ENCODE results near the gene IDS.

IDS gene

DNA sequence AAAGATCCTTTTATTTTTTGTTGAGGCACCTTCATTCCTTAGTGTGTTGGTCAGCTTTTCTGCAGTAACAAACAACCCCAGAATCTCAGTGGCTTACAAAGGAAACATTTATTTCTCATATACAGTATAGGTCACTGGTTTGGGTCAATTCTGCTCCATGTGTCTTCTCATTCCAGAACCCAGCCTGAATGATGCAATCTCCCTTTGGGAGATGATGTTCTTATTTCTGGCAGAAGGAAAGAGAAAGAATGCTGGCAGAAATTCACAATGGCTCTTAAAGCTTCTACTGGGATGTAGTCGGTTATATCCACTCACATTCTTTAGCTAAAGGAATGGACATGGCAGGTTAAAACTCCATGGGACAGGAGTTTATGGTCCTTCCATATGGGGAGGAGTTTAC lies 42.3 kb downstream of the IDS start:
- Mint-ChIP-seq H3K27me3 (peaks cover 31% of the 10 kb centered on the region), H3K36me3 (ENCODE audit: insufficient read depth) (no peaks in the 10 kb centered on the region), H3K4me1 (no peaks in the 10 kb centered on the region), H3K4me3 (no peak overlapping the region), H3K27ac (ENCODE audit: low read depth) (no peak overlapping the region), H3K9me3 (no peaks in the 10 kb centered on the region)
- no peak for DNase-seq (ENCODE audit: low spot score in 2 of 2)
- ATAC-seq (replicated peaks; ENCODE audit: extremely low read depth, poor library complexity, severe bottlenecking), result no peak

DNA sequence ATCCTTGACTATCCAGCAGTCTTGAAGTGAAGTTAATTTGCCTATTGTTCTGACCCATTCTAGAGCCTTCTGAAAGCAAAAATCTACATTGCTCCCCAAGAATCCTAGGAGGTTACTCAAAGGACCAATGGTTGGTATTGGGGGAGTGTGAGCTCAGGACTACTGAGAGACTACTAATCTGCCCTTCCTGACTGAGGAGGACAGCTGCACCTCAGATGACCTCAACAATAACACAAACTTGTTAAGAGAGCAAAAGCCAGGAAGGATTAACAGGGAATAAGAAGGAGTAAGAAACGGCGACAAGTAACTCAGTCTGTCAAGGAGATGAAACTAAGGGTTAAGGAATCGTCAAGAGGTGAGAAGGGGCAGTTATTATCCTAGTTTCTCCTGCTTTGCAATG lies 43.4 kb downstream of the IDS start:
- Mint-ChIP-seq H3K27me3 (peaks cover 31% of the 10 kb centered on the region), H3K4me3 (no peak overlapping the region)
- no peak for DNase-seq (ENCODE audit: low spot score in 2 of 2)

DNA sequence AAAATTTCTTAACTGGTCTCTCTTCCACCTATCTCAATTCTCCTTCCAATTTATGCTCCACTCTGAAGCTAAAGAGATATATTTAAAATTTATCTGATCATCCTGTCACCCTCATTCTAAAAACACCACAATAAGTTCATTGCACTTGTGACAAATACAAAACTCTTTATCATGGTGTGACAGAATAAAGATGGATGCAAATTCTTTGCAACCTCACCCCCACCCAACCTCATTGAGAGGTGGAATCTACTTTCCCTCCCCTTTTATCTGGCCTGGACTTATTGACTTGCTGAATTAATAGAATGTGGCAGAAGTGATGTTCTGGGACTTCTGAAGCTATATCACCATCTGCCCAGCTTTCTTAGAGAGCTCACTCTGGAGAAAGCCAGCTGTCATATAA lies 46.5 kb downstream of the IDS start:
- H3K4me1 Mint-ChIP-seq, result no peaks in the 10 kb centered on the region
- H3K9me3 Mint-ChIP-seq, result no peaks in the 10 kb centered on the region
- peaks cover 31% of the 10 kb centered on the region for H3K27me3 Mint-ChIP-seq
- DNase-seq (ENCODE audit: low spot score in 2 of 2) (no peak), ATAC-seq (replicated peaks; ENCODE audit: extremely low read depth, poor library complexity, severe bottlenecking) (no peak)
- H3K36me3 Mint-ChIP-seq (ENCODE audit: insufficient read depth), result no peaks in the 10 kb centered on the region
- H3K27ac Mint-ChIP-seq (ENCODE audit: low read depth), result no peak overlapping the region
- no peak overlapping the region for H3K4me3 Mint-ChIP-seq

More for the DNA sequence above, 43.4 kb downstream of the IDS start:
- Mint-ChIP-seq H3K4me1 (no peaks in the 10 kb centered on the region), H3K36me3 (ENCODE audit: insufficient read depth) (no peaks in the 10 kb centered on the region), H3K9me3 (no peaks in the 10 kb centered on the region), H3K27ac (ENCODE audit: low read depth) (no peak overlapping the region)
- ATAC-seq (replicated peaks; ENCODE audit: extremely low read depth, poor library complexity, severe bottlenecking), result no peak

DNA sequence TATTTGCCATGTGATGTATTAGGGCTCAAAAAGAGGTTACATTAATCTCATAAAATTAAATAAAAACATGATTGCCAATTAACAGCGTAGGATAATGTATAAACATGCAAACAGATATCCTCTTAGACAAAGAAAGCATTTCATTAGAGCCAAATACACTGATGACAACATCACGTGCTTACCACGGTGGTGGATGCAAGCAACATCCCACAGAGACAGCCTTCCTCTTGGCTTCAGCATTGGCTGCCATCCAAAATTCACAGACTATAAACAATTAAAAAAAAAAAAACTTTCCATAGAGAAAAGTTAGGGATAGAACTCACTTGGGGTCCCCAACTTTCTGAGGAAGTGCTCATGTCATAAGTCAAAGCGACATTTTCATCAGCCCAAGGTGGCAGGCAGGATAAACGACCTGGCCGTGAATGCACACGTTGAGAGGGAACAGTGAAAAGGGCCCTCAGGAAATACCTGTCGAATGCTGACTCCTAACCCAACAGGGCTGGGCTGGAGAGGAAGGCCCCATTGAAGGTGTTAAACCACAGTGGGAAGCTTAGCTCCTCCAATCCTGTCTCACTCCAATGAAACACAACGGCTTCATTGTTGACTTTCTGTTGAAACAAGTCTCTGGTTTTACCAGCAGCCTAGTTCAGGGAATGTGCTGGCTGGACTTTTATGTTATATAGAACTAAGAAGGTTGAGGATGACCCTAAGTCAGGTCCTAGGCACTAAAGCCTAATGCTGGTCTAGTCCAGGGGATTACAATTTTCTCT lies 48.4 kb downstream of the IDS start:
- no peaks in the 10 kb centered on the region for H3K9me3 Mint-ChIP-seq
- no peak for ATAC-seq (replicated peaks; ENCODE audit: extremely low read depth, poor library complexity, severe bottlenecking)
- H3K36me3 Mint-ChIP-seq (ENCODE audit: insufficient read depth), result no peaks in the 10 kb centered on the region
- peaks cover 31% of the 10 kb centered on the region for H3K27me3 Mint-ChIP-seq
- H3K4me1 Mint-ChIP-seq, result no peaks in the 10 kb centered on the region
- no peak overlapping the region for H3K27ac Mint-ChIP-seq (ENCODE audit: low read depth)
- no peak overlapping the region for H3K4me3 Mint-ChIP-seq
- no peak for DNase-seq (ENCODE audit: low spot score in 2 of 2)

DNA sequence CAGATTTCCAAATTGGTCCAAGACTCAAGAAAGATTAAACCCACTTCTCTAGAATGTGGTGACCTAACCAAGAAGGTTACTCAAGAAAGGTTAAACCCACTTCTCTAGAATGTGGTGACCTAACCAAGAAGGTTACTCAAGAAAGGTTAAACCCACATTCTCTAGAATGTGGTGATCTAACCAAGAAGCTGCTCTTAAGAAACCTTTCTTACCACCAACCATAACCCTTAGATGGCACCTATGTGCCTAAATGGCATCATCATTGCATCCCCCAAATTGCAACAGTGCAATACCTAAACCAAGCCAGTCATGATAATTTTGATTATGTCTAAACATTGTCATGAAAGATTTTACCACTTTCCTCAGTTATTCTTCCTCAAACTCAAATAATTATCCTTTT lies 49.2 kb downstream of the IDS start:
- Mint-ChIP-seq H3K27me3 (peaks cover 27% of the 10 kb centered on the region), H3K4me1 (no peaks in the 10 kb centered on the region), H3K36me3 (ENCODE audit: insufficient read depth) (no peaks in the 10 kb centered on the region), H3K27ac (ENCODE audit: low read depth) (no peak overlapping the region), H3K4me3 (no peak overlapping the region), H3K9me3 (no peaks in the 10 kb centered on the region)
- ATAC-seq (replicated peaks; ENCODE audit: extremely low read depth, poor library complexity, severe bottlenecking) (no peak), DNase-seq (ENCODE audit: low spot score in 2 of 2) (no peak)

DNA sequence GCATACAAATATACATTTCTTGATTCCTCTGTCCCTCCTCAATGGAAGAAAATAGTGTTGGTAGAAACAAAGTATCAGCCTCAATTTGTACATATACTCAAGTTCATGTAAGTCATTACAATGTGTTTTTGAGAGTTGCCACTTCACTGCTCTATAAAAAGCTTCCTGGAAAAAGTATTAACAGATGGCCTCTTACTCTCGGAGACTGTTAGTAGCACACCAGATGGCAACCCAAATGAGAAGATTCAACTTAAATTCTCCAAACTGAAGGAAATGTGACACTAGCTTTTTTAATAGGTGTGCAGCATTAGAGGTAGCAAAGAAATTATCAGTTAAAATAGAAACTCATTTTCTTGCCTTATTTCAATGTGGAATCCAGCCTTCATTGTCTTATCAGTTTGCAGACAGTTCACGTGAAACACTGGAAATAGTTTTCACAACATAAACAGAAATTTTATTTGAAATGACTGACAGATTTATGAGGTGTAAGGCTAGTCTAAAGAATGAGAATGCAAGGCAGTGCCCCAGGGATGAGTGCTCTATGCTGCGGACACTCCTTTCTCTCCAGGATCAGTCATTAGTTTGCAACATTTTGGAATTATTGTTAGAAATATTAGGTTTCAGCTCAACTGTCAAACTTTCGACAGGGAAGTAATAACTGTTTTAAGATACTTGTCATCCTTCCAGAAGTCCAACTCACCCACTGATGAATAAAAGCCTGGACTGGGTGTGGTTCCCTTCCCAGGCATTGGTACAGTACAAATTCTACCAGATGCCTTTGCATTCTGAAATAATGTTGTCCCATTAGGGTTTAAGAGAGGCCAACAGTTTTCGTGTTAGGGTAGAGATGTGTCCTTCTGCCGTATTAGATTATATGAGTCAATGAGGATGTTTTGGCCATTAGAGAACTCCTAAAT lies 50.9 kb downstream of the IDS start:
- no peak overlapping the region for H3K4me3 Mint-ChIP-seq
- H3K27me3 Mint-ChIP-seq, result peaks cover 23% of the 10 kb centered on the region
- peaks cover 5% of the 10 kb centered on the region for H3K9me3 Mint-ChIP-seq
- no peaks in the 10 kb centered on the region for H3K4me1 Mint-ChIP-seq
- H3K36me3 Mint-ChIP-seq (ENCODE audit: insufficient read depth), result no peaks in the 10 kb centered on the region
- H3K27ac Mint-ChIP-seq (ENCODE audit: low read depth), result no peak overlapping the region
- ATAC-seq (replicated peaks; ENCODE audit: extremely low read depth, poor library complexity, severe bottlenecking) (no peak), DNase-seq (ENCODE audit: low spot score in 2 of 2) (no peak)

DNA sequence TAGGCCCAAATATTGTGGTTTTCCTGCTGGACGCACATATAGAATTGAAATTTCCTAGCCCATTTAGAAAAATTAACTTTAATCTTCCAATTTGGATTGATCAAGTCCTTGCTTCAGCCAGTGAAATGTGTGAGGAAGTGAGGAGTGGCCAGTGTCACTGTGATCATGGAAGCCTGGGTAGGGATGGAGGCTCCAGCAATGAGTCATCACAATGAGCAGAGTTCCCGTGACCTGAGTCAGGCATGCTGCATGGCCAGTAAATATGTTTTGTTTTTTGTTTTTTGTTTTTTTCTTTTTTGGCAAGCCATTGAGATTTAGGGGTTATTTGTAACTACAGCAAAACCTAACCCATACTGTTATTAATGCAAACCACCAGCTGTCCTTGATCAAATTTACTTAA lies 52.1 kb downstream of the IDS start:
- H3K9me3 Mint-ChIP-seq, result peaks cover 5% of the 10 kb centered on the region
- no peak overlapping the region for H3K4me3 Mint-ChIP-seq
- DNase-seq (ENCODE audit: low spot score in 2 of 2), result no peak

DNA sequence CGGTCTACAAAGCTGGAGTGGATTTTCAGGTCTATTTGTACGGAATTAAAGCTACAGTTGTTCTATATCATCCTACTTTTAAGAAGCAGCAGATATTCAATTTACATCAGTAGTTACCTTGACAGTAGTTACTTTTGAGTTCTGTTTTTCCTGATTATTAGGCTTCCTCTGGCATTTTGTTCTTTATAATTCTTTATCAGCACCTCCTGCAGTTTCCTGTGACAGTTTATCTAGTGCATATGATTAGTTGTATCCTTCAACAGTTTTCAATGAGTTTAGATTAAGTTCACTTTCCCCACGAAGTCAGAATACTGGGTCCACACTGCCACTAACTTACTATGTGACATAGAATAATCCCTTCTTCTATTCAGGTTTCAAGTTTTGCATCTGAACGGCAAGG lies 71.7 kb downstream of the IDS start:
- no peaks in the 10 kb centered on the region for H3K4me1 Mint-ChIP-seq

More for the DNA sequence above, 52.1 kb downstream of the IDS start:
- Mint-ChIP-seq H3K36me3 (ENCODE audit: insufficient read depth) (no peaks in the 10 kb centered on the region), H3K27me3 (peaks cover 14% of the 10 kb centered on the region), H3K4me1 (no peaks in the 10 kb centered on the region), H3K27ac (ENCODE audit: low read depth) (no peak overlapping the region)
- ATAC-seq (replicated peaks; ENCODE audit: extremely low read depth, poor library complexity, severe bottlenecking), result no peak

DNA sequence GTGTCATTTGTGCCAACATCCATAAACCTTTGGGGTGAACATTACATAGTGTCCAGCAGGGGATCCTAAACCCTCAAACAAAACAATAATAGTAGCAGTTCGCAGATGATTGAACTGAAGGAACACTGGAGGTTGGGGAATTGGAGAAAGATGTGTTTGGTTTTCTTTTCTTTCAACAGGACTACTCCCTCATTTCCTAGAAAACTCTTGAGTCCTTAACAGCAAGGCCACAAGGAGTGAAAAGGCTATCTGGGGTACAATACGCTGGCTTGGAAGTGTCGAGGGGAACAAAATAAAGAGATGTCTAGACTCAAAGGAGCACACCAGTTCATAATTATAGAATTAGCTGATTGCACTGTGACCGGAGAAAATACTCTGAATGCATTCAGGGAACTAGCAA lies 72.1 kb downstream of the IDS start:
- peaks cover 10% of the 10 kb centered on the region for H3K27me3 Mint-ChIP-seq
- no peaks in the 10 kb centered on the region for H3K4me1 Mint-ChIP-seq
- DNase-seq (ENCODE audit: low spot score in 2 of 2), result no peak
- H3K36me3 Mint-ChIP-seq (ENCODE audit: insufficient read depth), result no peaks in the 10 kb centered on the region
- no peak for ATAC-seq (replicated peaks; ENCODE audit: extremely low read depth, poor library complexity, severe bottlenecking)
- H3K9me3 Mint-ChIP-seq, result no peaks in the 10 kb centered on the region
- no peak overlapping the region for H3K27ac Mint-ChIP-seq (ENCODE audit: low read depth)
- H3K4me3 Mint-ChIP-seq, result no peak overlapping the region

More for the DNA sequence above, 71.7 kb downstream of the IDS start:
- H3K27ac Mint-ChIP-seq (ENCODE audit: low read depth), result no peak overlapping the region
- no peak for DNase-seq (ENCODE audit: low spot score in 2 of 2)
- no peak for ATAC-seq (replicated peaks; ENCODE audit: extremely low read depth, poor library complexity, severe bottlenecking)
- H3K36me3 Mint-ChIP-seq (ENCODE audit: insufficient read depth), result no peaks in the 10 kb centered on the region
- no peaks in the 10 kb centered on the region for H3K9me3 Mint-ChIP-seq
- no peak overlapping the region for H3K4me3 Mint-ChIP-seq
- H3K27me3 Mint-ChIP-seq, result peaks cover 10% of the 10 kb centered on the region

Data from central memory CD8-positive, alpha-beta T cell (primary cell).